Astrocyte (in vitro differentiated cells and primary cell): ENCODE data around the gene AGTR1.

Source experiments
- EZH2 ChIP-seq: IDR thresholded peaks from 2 replicates; pipeline ENCODE4 v1.6.1; 2012; ENCODE audit warnings: mild to moderate bottlenecking, low read length, inconsistent platforms; ENCODE audit not compliant: insufficient read depth
- TF ChIP-seq, protein P1 (sequence below): IDR thresholded peaks from 2 replicates; pipeline ENCODE4 v1.5.1; 2011; ENCODE audit warnings: low read depth, mild to moderate bottlenecking, inconsistent platforms, low read length, moderate library complexity; ENCODE audit not compliant: insufficient read depth

GRCh38 chr3:148680289-148680688, 17.4 kb upstream of the AGTR1 start:
- TF ChIP-seq, protein P1, sequence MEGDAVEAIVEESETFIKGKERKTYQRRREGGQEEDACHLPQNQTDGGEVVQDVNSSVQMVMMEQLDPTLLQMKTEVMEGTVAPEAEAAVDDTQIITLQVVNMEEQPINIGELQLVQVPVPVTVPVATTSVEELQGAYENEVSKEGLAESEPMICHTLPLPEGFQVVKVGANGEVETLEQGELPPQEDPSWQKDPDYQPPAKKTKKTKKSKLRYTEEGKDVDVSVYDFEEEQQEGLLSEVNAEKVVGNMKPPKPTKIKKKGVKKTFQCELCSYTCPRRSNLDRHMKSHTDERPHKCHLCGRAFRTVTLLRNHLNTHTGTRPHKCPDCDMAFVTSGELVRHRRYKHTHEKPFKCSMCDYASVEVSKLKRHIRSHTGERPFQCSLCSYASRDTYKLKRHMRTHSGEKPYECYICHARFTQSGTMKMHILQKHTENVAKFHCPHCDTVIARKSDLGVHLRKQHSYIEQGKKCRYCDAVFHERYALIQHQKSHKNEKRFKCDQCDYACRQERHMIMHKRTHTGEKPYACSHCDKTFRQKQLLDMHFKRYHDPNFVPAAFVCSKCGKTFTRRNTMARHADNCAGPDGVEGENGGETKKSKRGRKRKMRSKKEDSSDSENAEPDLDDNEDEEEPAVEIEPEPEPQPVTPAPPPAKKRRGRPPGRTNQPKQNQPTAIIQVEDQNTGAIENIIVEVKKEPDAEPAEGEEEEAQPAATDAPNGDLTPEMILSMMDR, result no peak
- TF ChIP-seq EZH2, result no peak
